ENCODE measurements around the gene CCR9. TPM values are rescaled to one million over a fixed set of nuclear protein-coding genes. Genes with fewer than 3 reads are reported as not detected.

CCR9 gene
- total RNA-seq, 1 donor from 2014 or later = not detected

- TF ChIP-seq CTCF (IDR thresholded peaks at IDR 0.05) = no peak
- DNase-seq (no peak), ATAC-seq (no peak)
- Histone ChIP-seq H3K9me3 (no peaks in the 10 kb centered on the region), H3K4me1 (peaks cover 6% of the 10 kb centered on the region), H3K36me3 (no peaks in the 10 kb centered on the region), H3K27ac (no peak overlapping the region), H3K27me3 (no peaks in the 10 kb centered on the region), H3K4me3 (no peak overlapping the region)
- intact Hi-C loops (cut with DNase I) = no loop called here
These were observed 21.7 kb downstream of the CCR9 start for GRCh38 chr3:45907769-45908705.

- peaks cover 6% of the 10 kb centered on the region for H3K4me1 ChIP-seq
- no peak for DNase-seq
- TF ChIP-seq CTCF (IDR thresholded peaks at IDR 0.05) = no peak
- no peak overlapping the region for H3K27ac ChIP-seq
- ATAC-seq = no peak
- H3K27me3 ChIP-seq = no peaks in the 10 kb centered on the region
- H3K4me3 ChIP-seq = no peak overlapping the region
- H3K36me3 ChIP-seq = no peaks in the 10 kb centered on the region
- H3K9me3 ChIP-seq = no peaks in the 10 kb centered on the region
- intact Hi-C loops (cut with DNase I) = no loop called here
These were observed 22.4 kb downstream of the CCR9 start for GRCh38 chr3:45908761-45909160.

- H3K27me3 ChIP-seq = no peaks in the 10 kb centered on the region
- no peak overlapping the region for H3K27ac ChIP-seq
- DNase-seq (no peak), ATAC-seq (no peak)
- H3K4me3 ChIP-seq = no peak overlapping the region
- intact Hi-C loops (cut with DNase I) = no loop called here
- H3K9me3 ChIP-seq = no peaks in the 10 kb centered on the region
- H3K4me1 ChIP-seq = peaks cover 6% of the 10 kb centered on the region
- H3K36me3 ChIP-seq = no peaks in the 10 kb centered on the region
- no peak for TF ChIP-seq CTCF (IDR thresholded peaks at IDR 0.05)
These were observed 23.2 kb downstream of the CCR9 start for GRCh38 chr3:45909542-45909941.

- no peak for TF ChIP-seq CTCF (IDR thresholded peaks at IDR 0.05)
- no peaks in the 10 kb centered on the region for H3K9me3 ChIP-seq
- no peak for ATAC-seq
These were observed 24.5 kb downstream of the CCR9 start for GRCh38 chr3:45910892-45911291.

GRCh38 chr3:45911511-45912226 is 25.3 kb downstream of the CCR9 start:
- no peak for TF ChIP-seq CTCF (IDR thresholded peaks at IDR 0.05)
- Histone ChIP-seq H3K27ac (no peak overlapping the region), H3K4me1 (peaks cover 13% of the 10 kb centered on the region), H3K9me3 (no peaks in the 10 kb centered on the region), H3K27me3 (no peaks in the 10 kb centered on the region), H3K36me3 (no peaks in the 10 kb centered on the region), H3K4me3 (no peak overlapping the region)
- ATAC-seq = no peak
- intact Hi-C loops (cut with DNase I) = no loop called here
- no peak for DNase-seq

More at GRCh38 chr3:45910892-45911291, 24.5 kb downstream of the CCR9 start:
- H3K27ac ChIP-seq = no peak overlapping the region
- H3K4me3 ChIP-seq = no peak overlapping the region
- H3K4me1 ChIP-seq = peaks cover 9% of the 10 kb centered on the region
- no peaks in the 10 kb centered on the region for H3K36me3 ChIP-seq
- intact Hi-C loops (cut with DNase I) = no loop called here
- DNase-seq = no peak
- no peaks in the 10 kb centered on the region for H3K27me3 ChIP-seq

Data from upper lobe of right lung (tissue), 1 donor.